Pancreas (tissue), 10 donors: ENCODE measurements around the gene RASAL2. TPM values are rescaled to one million over a fixed set of nuclear protein-coding genes. Genes with fewer than 3 reads are reported as not detected.
"Not testable (repeated sequence)": the region's sequence is repeated elsewhere in the genome, so short reads cannot be mapped to it uniquely, and the experiment has no call there.

ENCODE experiments used
- ATAC-seq, 4 donors: fragments of 200-7000 bp; cut with Tn5 transposase; one replicate each; pipeline versions ENCODE4 v1.8.0 to v1.9.1; 2020; ENCODE audit warnings: mild to moderate bottlenecking in 4 of 4, moderate library complexity in 4 of 4
- DNase-seq, 6 donors: peaks; one replicate each; pipeline ENCODE4 v3.0.0-alpha.2; 2020
- FAIRE-seq: peaks from 2 replicates; lab custom pipeline; 2012; peaks lifted over from hg19 to GRCh38; lab: Jason Lieb, UNC
- H3K27ac ChIP-seq, 4 donors: fragments of 200-600 bp; sonication (generic); 1 replicate in 3 of 4; 2 replicates in 1 of 4; pipeline versions ENCODE4 v1.5.0 to v1.8.0; 2020
- H3K27me3 ChIP-seq, 4 donors: fragments of 200-600 bp; one replicate each; pipeline ENCODE4 v1.8.0; 2021
- H3K36me3 ChIP-seq, 3 donors: fragments of 200-600 bp; sonication (generic) in 1 of 3; one replicate each; pipeline versions ENCODE4 v1.5.0 to v1.8.0; 2020 to 2021
- H3K4me1 ChIP-seq, 3 donors: fragments of 200-600 bp; one replicate each; pipeline ENCODE4 v1.8.0; 2021
- H3K4me3 ChIP-seq, 4 donors: fragments of 200-600 bp; sonication (generic) in 2 of 4; one replicate each; pipeline versions ENCODE4 v1.5.0 to v1.8.0; 2020 to 2021
- H3K9me3 ChIP-seq, 4 donors: fragments of 200-600 bp; one replicate each; pipeline ENCODE4 v1.8.0; 2021
- WGBS, 2 donors: extraction: QIAGEN DNeasy Blood & Tissue Kit; methylation state at CpG; one replicate each; pipeline ENCODE4 v1.1.7; 2013; 5-methylcytosine and 5-hydroxymethylcytosine counted together
- intact Hi-C, 3 donors: fragments of 100-400 bp; cut with DNase I; formaldehyde crosslinking; loops; one replicate each; pipeline versions ENCODE4 v1.11.1 to v1.14.2; 2022
- polyA plus RNA-seq, 2 donors: library from polyadenylated mRNA; stranded (reverse); fragments of 200-250 nt; gene quantifications; one replicate each; pipeline ENCODE4 v1.2.3, GENCODE V29; 2013
- total RNA-seq, 6 donors: library from RNA; stranded (reverse); fragmentation: NEBNext Ultra II Directional in 4 of 6; extraction: Animal tissue kit (Norgen Biotek cat#: 25700) in 4 of 6; gene quantifications; one replicate each; pipeline versions ENCODE4 v1.2.1 to v1.2.4, GENCODE V29; 2021 to 2023
- TF ChIP-seq, protein P1 (sequence below), 4 donors: fragments of 200-600 bp; sonication (generic) in 3 of 4; IDR thresholded peaks; one replicate each; pipeline versions ENCODE4 v1.5.0 to v1.8.0; 2021; ENCODE audit warnings: antibody characterized with exemption in 4 of 4
- donor health status: healthy with polysubstance abuse.
- donor health status: DM: no; HTN: no; CAD: no; lungs with moderate emphysema.
- donor health status: DM: no; HTN: no; CAD: no.
- donor health status: control.
- donor health status: control.
- donor health status: Bipolar disorder and iron deficiency.
- donor health status: DM: yes; HTN: yes; CAD: no.
- donor health status: DM: no; HTN: no; CAD: no.
- donor health status: DM: no; HTN: no; CAD: no.
- donor health status: DM: yes; HTN: yes; CAD: no.

The RASAL2 gene
- total and polyA plus RNA-seq, 8 donors, result 2.5 to 12.9 (median 4.9) TPM

DNA sequence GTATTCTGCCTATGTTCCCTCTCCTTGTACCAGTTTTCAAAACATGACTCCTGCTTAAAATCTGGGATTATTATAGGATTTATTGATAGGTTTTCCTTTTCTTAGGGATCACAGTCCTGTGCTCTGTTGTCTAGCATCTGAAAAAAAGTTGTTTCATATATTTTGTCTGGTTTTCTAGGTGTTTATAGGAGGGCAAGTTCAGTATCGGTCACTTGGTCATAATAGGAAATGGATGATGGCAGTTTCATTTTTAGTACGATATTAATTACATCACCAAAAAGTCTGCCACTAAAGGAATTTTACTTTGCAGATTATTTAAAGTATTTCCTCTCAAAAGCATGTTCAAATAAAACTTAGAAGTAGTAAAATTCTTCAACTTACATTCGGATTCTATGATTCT lies 94.4 kb downstream of the RASAL2 start:
- Histone ChIP-seq H3K9me3 (no peaks in the 10 kb centered on the region), H3K4me3 (no peak overlapping the region), H3K27ac (no peak overlapping the region), H3K36me3 (no peaks in the 10 kb centered on the region), H3K27me3 (no peaks in the 10 kb centered on the region), H3K4me1 (peaks cover 0 to 14% (median 4%) of the 10 kb centered on the region in 3 donors)
- WGBS, 2 donors, result 91 to 92% methylated on average over 3 of the region's 3 CpGs
- intact Hi-C loops, result no loop called here
- ATAC-seq (no peak), DNase-seq (no peak), FAIRE-seq (no peak)
- TF ChIP-seq, protein P1, sequence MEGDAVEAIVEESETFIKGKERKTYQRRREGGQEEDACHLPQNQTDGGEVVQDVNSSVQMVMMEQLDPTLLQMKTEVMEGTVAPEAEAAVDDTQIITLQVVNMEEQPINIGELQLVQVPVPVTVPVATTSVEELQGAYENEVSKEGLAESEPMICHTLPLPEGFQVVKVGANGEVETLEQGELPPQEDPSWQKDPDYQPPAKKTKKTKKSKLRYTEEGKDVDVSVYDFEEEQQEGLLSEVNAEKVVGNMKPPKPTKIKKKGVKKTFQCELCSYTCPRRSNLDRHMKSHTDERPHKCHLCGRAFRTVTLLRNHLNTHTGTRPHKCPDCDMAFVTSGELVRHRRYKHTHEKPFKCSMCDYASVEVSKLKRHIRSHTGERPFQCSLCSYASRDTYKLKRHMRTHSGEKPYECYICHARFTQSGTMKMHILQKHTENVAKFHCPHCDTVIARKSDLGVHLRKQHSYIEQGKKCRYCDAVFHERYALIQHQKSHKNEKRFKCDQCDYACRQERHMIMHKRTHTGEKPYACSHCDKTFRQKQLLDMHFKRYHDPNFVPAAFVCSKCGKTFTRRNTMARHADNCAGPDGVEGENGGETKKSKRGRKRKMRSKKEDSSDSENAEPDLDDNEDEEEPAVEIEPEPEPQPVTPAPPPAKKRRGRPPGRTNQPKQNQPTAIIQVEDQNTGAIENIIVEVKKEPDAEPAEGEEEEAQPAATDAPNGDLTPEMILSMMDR (IDR thresholded peaks at IDR 0.05), result no peak

DNA sequence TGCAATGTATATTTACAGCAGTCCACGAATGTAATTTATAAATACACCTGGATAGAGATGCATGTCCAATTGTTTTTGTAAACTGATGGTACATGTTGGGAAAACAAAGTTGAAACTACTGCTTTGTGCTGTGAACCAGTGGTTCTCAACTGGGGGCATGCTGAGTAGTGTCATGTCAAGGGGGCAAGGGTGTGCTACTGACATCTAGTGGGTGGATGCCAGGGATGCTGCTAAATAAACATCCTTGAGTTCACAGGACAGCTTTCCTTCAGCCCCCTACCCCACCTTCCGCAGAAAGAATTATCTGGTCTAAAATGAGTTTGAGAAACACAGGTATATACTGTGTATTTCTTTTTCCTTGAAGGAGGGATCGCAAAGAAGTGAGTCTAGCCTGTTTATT lies 95.9 kb downstream of the RASAL2 start:
- Histone ChIP-seq H3K27ac (no peak overlapping the region), H3K27me3 (no peaks in the 10 kb centered on the region), H3K36me3 (no peaks in the 10 kb centered on the region), H3K9me3 (no peaks in the 10 kb centered on the region), H3K4me1 (peaks cover 0 to 17% (median 4%) of the 10 kb centered on the region in 3 donors), H3K4me3 (no peak overlapping the region)
- ATAC-seq, result peak in 2 of 4 donors; percentile 20 to 40
- FAIRE-seq, result no peak
- no peak for DNase-seq
- intact Hi-C loops, result no loop called here
- 82 to 84% methylated on average over 3 of the region's 3 CpGs for WGBS, 2 donors
- TF ChIP-seq, protein P1 (IDR thresholded peaks at IDR 0.05), result no peak

DNA sequence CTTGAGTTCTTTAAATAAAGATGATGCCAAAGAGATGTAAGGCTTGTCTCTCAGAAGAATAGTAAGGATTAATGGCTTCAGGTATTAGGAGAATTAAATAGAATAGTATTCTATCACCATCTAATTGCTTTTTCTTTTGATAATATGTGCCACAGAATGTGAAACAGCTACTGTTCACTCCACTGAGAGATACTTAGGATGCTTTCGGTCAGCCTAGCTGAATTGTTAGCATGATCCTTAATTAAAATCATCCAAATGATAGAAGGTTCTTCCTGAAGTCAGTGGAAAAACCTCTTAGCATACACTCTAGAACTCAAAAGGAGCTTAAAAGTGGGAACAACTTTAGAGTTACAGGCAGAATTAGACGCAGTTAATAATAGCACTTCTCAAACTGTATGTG lies 97.0 kb downstream of the RASAL2 start:
- TF ChIP-seq, protein P1 (IDR thresholded peaks at IDR 0.05), result no peak
- FAIRE-seq (no peak), DNase-seq (no peak), ATAC-seq (no peak)
- H3K27ac ChIP-seq, result no peak overlapping the region
- no peaks in the 10 kb centered on the region for H3K27me3 ChIP-seq
- 94 to 96% methylated on average over 2 of the region's 2 CpGs for WGBS, 2 donors
- intact Hi-C loops, result no loop called here
- H3K4me3 ChIP-seq, result no peak overlapping the region
- no peaks in the 10 kb centered on the region for H3K36me3 ChIP-seq
- peaks cover 0 to 17% (median 4%) of the 10 kb centered on the region in 3 donors for H3K4me1 ChIP-seq
- no peaks in the 10 kb centered on the region for H3K9me3 ChIP-seq

DNA sequence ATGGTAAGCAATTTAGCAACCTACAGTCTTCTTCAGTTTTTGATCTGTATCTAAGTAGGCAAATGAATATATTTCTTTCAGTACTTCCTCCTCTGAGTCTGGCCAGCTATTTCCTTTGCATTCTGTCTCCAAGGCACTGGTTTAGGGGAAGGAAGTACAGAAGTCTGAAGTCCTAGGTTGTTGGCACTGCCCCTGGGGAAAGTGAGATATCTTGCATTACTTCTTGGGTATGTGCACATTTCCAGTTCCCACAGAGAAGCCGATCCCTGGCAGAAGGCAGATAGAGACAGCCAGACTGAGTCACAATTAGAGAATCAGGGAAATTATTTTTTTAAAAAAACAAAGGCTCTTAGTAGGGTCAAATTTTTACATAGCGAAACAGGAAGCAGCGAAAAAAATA lies 98.8 kb downstream of the RASAL2 start:
- TF ChIP-seq, protein P1 (IDR thresholded peaks at IDR 0.05), result no peak
- ATAC-seq, result peak; percentile 85 to 97 (median 95)
- H3K36me3 ChIP-seq, result no peaks in the 10 kb centered on the region
- peaks cover 0 to 17% (median 4%) of the 10 kb centered on the region in 3 donors for H3K4me1 ChIP-seq
- peak; percentile 39 for FAIRE-seq
- H3K27ac ChIP-seq, result peak overlapping the region in 2 of 4 donors; percentile 48
- H3K27me3 ChIP-seq, result no peaks in the 10 kb centered on the region
- H3K9me3 ChIP-seq, result no peaks in the 10 kb centered on the region
- intact Hi-C loops, result no loop called here
- DNase-seq, result peak in 4 of 6 donors; percentile 28 to 70 (median 54)
- H3K4me3 ChIP-seq, result peak overlapping the region in 1 of 4 donors; percentile 1
- 33 to 39% methylated on average over 3 of the region's 3 CpGs for WGBS, 2 donors

DNA sequence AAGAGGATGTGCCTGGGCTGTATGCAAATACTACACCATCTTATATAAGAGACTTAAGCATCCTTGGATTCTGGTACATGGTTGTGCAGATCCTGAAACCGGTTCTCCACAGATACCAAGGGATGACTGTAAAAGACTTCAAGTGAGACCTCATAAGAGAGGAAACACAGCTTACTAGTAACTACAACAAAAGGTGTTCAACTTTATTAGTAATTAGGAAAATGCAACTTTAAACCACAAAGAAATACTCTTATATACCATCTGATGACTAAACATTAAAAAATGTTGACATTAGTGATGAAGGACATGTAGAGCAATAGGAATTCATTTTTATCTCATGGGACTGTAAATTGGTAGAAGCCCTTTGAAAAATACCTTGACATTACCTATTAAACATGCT lies 102.7 kb downstream of the RASAL2 start:
- FAIRE-seq (no peak), ATAC-seq (no peak)
- WGBS, 2 donors, result 97 to 98% methylated on average over 1 of the region's 1 CpG

DNA sequence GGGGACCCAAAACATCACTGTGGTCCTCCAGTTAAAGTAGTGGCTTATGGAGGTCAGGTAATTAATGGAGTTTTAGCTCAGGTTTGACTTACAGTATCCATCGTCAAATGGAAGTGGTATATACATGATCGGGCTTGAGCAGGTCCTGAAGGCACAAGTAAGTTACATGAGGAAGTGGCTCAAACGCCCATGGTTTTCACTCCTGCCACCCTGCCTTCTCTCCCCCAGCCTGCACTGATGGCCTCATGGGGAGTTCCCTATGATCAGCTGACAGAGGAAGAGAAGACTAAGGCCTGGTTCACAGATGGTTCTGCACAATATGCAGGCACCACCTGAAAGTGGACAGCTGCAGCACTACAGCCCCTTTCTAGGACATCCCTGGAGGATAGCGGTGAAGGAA lies 108.2 kb downstream of the RASAL2 start:
- H3K9me3 ChIP-seq, ATAC-seq, FAIRE-seq, H3K4me1 ChIP-seq, DNase-seq, intact Hi-C loops, H3K36me3 ChIP-seq, H3K4me3 ChIP-seq, H3K27me3 ChIP-seq, H3K27ac ChIP-seq: not testable (repeated sequence)
- 93% methylated on average over 4 of the region's 4 CpGs for WGBS, 2 donors

More for the DNA sequence above, 102.7 kb downstream of the RASAL2 start:
- intact Hi-C loops, result no loop called here
- Histone ChIP-seq H3K27me3 (no peaks in the 10 kb centered on the region), H3K4me3 (no peak overlapping the region), H3K36me3 (no peaks in the 10 kb centered on the region), H3K4me1 (peaks cover 0 to 15% (median 4%) of the 10 kb centered on the region in 3 donors), H3K27ac (no peak overlapping the region), H3K9me3 (no peaks in the 10 kb centered on the region)
- no peak for DNase-seq
- TF ChIP-seq, protein P1 (IDR thresholded peaks at IDR 0.05), result no peak

DNA sequence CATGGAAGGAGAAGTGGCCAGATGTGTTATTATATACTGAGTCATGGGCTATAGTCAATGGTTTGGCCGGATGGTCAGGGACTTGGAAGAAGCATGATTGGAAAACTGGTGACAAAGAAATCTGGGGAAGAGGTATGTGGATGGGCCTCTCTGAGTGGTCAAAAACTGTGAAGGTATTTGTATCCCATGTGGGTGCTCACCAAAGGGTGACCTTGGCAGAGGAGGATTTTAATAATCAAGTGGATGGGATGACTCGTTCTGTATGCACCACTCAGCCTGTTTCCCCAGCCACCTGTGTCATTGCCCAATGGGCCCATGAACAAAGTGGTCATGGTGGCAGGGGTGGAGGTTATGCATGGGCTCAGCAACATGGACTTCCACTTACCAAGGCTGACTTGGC lies 108.6 kb downstream of the RASAL2 start:
- DNase-seq, H3K27me3 ChIP-seq, H3K36me3 ChIP-seq, H3K9me3 ChIP-seq, H3K4me3 ChIP-seq, intact Hi-C loops, ATAC-seq, H3K27ac ChIP-seq, H3K4me1 ChIP-seq, FAIRE-seq: not testable (repeated sequence)
- WGBS, 2 donors, result 91 to 98% methylated on average over 2 of the region's 2 CpGs
